Measurements from ENCODE around the gene STEAP1. TPM values are rescaled to one million over a fixed set of nuclear protein-coding genes. Genes with fewer than 3 reads are reported as not detected.
A peak's percentile ranks its signal among the peaks of the same experiment; 100 is the strongest.

The STEAP1 gene
- total and polyA plus RNA-seq, 2 experiments from 2014 or later = 15.5 to 16.7 TPM

GRCh38 chr7:90211391-90212148, 57.3 kb downstream of the STEAP1 start, which contains the start of gene STEAP2:
STEAP2 (plus strand) TSS chr7:90211740; CDS start chr7:90225083, 13,343 bp downstream.
- TF ChIP-seq EZH2 (IDR thresholded peaks at IDR 0.05; ENCODE audit: borderline replicate concordance) (no peak), CTCF (IDR thresholded peaks at IDR 0.05; ENCODE audit: poor library complexity) (peak; percentile 61), EZH2phosphoT487 (IDR thresholded peaks at IDR 0.05; ENCODE audit: low read depth, severe bottlenecking, unreplicated experiment) (no peak)
- under 1% methylated on average over 54 of the region's 73 CpGs for WGBS (ENCODE audit: low lambda C conversion rate, missing lambda C conversion rate)
- Histone ChIP-seq H2AFZ (peak within 1 kb of the TSS; percentile 92), H3K27me3 (no peaks in the 10 kb centered on the region), H3K4me3 (peak within 1 kb of the TSS; percentile 77), H3K36me3 (replicated peaks; ENCODE audit: insufficient read depth, low read depth) (no peaks in the 10 kb centered on the region), H3K27ac (peak within 1 kb of the TSS; percentile 91), H3K9me3 (ENCODE audit: low read depth) (no peaks in the 10 kb centered on the region), H3K9me2 (replicated peaks; ENCODE audit: insufficient read depth) (no peaks in the 10 kb centered on the region), H3K79me2 (peaks cover 9% of the 10 kb centered on the region), H3K4me2 (peak within 1 kb of the TSS; percentile 90), H3K4me1 (ENCODE audit: insufficient read depth) (peaks cover 8% of the 10 kb centered on the region), H4K20me1 (ENCODE audit: insufficient read depth, poor library complexity, severe bottlenecking) (no peaks in the 10 kb centered on the region)
- DNase-seq (ENCODE audit: low spot score) = peak; percentile 95

- Histone ChIP-seq H3K4me2 (peak overlapping the region; percentile 90), H3K4me3 (peak overlapping the region; percentile 77), H3K79me2 (peaks cover 9% of the 10 kb centered on the region), H3K27me3 (no peaks in the 10 kb centered on the region), H3K27ac (peak overlapping the region; percentile 77), H2AFZ (peak overlapping the region; percentile 86), H3K9me3 (ENCODE audit: low read depth) (no peaks in the 10 kb centered on the region), H3K4me1 (ENCODE audit: insufficient read depth) (peaks cover 8% of the 10 kb centered on the region), H4K20me1 (ENCODE audit: insufficient read depth, poor library complexity, severe bottlenecking) (no peaks in the 10 kb centered on the region), H3K36me3 (replicated peaks; ENCODE audit: insufficient read depth, low read depth) (no peaks in the 10 kb centered on the region), H3K9me2 (replicated peaks; ENCODE audit: insufficient read depth) (no peaks in the 10 kb centered on the region)
- 9% methylated on average over 6 of the region's 6 CpGs for WGBS (ENCODE audit: low lambda C conversion rate, missing lambda C conversion rate)
- TF ChIP-seq EZH2 (IDR thresholded peaks at IDR 0.05; ENCODE audit: borderline replicate concordance) = no peak
- no peak for TF ChIP-seq CTCF (IDR thresholded peaks at IDR 0.05; ENCODE audit: poor library complexity)
- no peak for TF ChIP-seq EZH2phosphoT487 (IDR thresholded peaks at IDR 0.05; ENCODE audit: low read depth, severe bottlenecking, unreplicated experiment)
- no peak for DNase-seq (ENCODE audit: low spot score)
Observed at GRCh38 chr7:90212149-90212495, 57.9 kb downstream of the STEAP1 start.

- Histone ChIP-seq H3K27me3 (no peaks in the 10 kb centered on the region), H3K4me3 (no peak overlapping the region), H2AFZ (no peak overlapping the region), H3K4me1 (ENCODE audit: insufficient read depth) (peaks cover 8% of the 10 kb centered on the region), H3K4me2 (peak overlapping the region; percentile 90), H3K9me3 (ENCODE audit: low read depth) (no peaks in the 10 kb centered on the region), H3K27ac (no peak overlapping the region), H4K20me1 (ENCODE audit: insufficient read depth, poor library complexity, severe bottlenecking) (no peaks in the 10 kb centered on the region), H3K36me3 (replicated peaks; ENCODE audit: insufficient read depth, low read depth) (no peaks in the 10 kb centered on the region), H3K79me2 (peaks cover 9% of the 10 kb centered on the region), H3K9me2 (replicated peaks; ENCODE audit: insufficient read depth) (no peaks in the 10 kb centered on the region)
- DNase-seq (ENCODE audit: low spot score) = no peak
- TF ChIP-seq EZH2phosphoT487 (IDR thresholded peaks at IDR 0.05; ENCODE audit: low read depth, severe bottlenecking, unreplicated experiment) (no peak), CTCF (IDR thresholded peaks at IDR 0.05; ENCODE audit: poor library complexity) (no peak)
- 43% methylated on average over 2 of the region's 2 CpGs for WGBS (ENCODE audit: low lambda C conversion rate, missing lambda C conversion rate)
Observed at GRCh38 chr7:90213521-90213920, 59.3 kb downstream of the STEAP1 start.

Other genes with a start within 250 kb of the STEAP1 start
- gene STEAP2, start 57.3 kb downstream of the STEAP1 start, total RNA-seq = 8.3 and 9.3 TPM in 2 replicates
- 2.4 and 3.4 TPM in 2 replicates for gene STEAP2, start 57.3 kb downstream of the STEAP1 start, polyA plus RNA-seq
- 4.3 and 7.3 TPM in 2 replicates for gene CFAP69, start 90.7 kb downstream of the STEAP1 start, total RNA-seq
- 1.6 and 1.7 TPM in 2 replicates for gene CFAP69, start 90.7 kb downstream of the STEAP1 start, polyA plus RNA-seq
- not detected in 2 replicates for gene FAM237B, start 166.8 kb downstream of the STEAP1 start, total RNA-seq
- not detected in 2 replicates for gene FAM237B, start 166.8 kb downstream of the STEAP1 start, polyA plus RNA-seq
- 13.0 and 13.1 TPM in 2 replicates for gene GTPBP10, start 192.2 kb downstream of the STEAP1 start, total RNA-seq
- 6.9 and 11.2 TPM in 2 replicates for gene GTPBP10, start 192.2 kb downstream of the STEAP1 start, polyA plus RNA-seq
- 52.7 and 53.0 TPM in 2 replicates for gene CLDN12, start 249.0 kb downstream of the STEAP1 start, total RNA-seq
- 19.0 and 21.2 TPM in 2 replicates for gene CLDN12, start 249.0 kb downstream of the STEAP1 start, polyA plus RNA-seq